ENCODE measurements around the gene PIK3AP1. TPM values are rescaled to one million over a fixed set of nuclear protein-coding genes. Genes with fewer than 3 reads are reported as not detected.

The PIK3AP1 gene
- total and polyA plus RNA-seq, 7 experiments from 2014 or later = 0.46 to 68.1 (median 2.9) TPM

DNA sequence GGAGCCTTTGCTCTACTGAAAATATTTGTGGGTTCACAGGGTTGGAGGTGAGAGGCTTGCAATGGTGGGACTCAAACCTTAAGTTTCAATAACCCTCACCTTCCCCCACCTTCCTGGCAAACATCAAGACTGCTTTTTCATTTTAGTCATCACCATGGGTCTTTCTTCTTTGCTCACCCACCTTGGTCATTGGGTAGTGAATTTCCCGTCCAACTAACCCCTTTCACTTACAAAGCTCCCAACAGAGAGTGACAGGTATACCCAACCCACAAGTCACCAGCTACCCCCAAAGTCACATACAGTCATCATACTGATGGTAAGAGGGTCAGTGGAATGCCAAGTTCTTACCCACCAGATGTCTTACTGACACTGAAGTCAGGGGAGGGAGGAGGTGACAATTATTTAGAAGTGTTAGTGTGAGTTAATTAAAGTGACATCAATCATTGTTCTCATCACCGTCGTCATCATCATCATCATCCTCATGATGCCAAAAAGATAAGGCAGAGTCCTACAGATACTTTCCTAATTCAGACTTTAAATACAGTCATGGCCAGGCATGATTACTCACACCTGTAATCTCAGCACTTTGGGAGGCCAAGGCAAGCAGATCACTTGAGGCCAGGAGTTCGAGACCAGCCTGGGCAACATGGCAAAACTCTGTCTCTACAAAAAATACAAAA lies 49.0 kb downstream of the PIK3AP1 start:
- H3K27me3 ChIP-seq (ENCODE audit: control insufficient read depth in 2 of 2, insufficient read depth in 2 of 2, low read length in 2 of 2) = no peaks in the 10 kb centered on the region
- Mint-ChIP-seq H3K27ac (peak overlapping the region in 2 of 9 donors; percentile 28 to 39), H3K4me1 (peaks cover 7 to 37% (median 17%) of the 10 kb centered on the region in 7 donors), H3K36me3 (no peaks in the 10 kb centered on the region), H3K4me3 (no peak overlapping the region), H3K9me3 (no peaks in the 10 kb centered on the region), H3K27me3 (no peaks in the 10 kb centered on the region)
- H3K36me3 ChIP-seq (ENCODE audit: control insufficient read depth in 2 of 3, insufficient read depth in 3 of 3, low read length in 3 of 3) = no peaks in the 10 kb centered on the region
- H3K27ac ChIP-seq (ENCODE audit: low read depth, low read length) = no peak overlapping the region
- H3K9me3 ChIP-seq (ENCODE audit: control insufficient read depth in 2 of 3, low read length in 3 of 3) = no peaks in the 10 kb centered on the region
- intact Hi-C loops (cut with micrococcal nuclease) = no loop called here
- H3K4me1 ChIP-seq (ENCODE audit: control insufficient read depth in 2 of 2, insufficient read depth in 2 of 2, low read length in 2 of 2) = peaks cover 0 to 21% of the 10 kb centered on the region in 2 donors
- no peak overlapping the region for H3K4me3 ChIP-seq (ENCODE audit: low read length)
- ChIA-PET CTCF (interaction anchor here (0.6 kb wide), 1 partner anchor 87 kb away, joined by 4 read pairs; no protein-coding TSS in a partner anchor), POLR2A (interaction anchor here (0.7 kb wide), 1 partner anchor 73 kb away, joined by 3 read pairs; no protein-coding TSS in a partner anchor)
- ATAC-seq (peak; percentile 60), DNase-seq (no peak)

DNA sequence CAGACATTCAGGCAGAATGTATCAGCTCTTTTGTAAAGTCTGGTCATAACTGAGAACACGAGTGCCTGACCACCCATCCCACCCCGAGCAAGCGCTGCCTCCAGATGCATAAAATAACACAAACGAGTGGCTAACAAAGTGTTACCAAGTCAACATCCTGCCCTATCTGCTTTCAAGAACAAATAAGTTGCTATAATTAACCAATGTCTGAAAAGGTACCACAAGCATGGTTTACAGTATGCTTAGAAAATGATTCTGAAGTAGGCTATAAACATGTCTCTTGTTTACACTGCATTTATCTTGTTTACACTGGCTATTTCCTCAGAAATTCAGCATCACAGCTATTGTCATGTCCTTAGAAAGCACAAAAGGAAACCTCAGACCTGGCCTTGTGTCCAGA lies 49.5 kb downstream of the PIK3AP1 start:
- ATAC-seq (peak; percentile 71), DNase-seq (no peak)
- ChIA-PET POLR2A (no interaction called here), CTCF (no interaction called here)
- H3K27ac Mint-ChIP-seq = peak overlapping the region in 1 of 9 donors; percentile 28
- Histone ChIP-seq H3K4me3 (ENCODE audit: low read length) (no peak overlapping the region), H3K27ac (ENCODE audit: low read depth, low read length) (no peak overlapping the region), H3K36me3 (ENCODE audit: control insufficient read depth in 2 of 3, insufficient read depth in 3 of 3, low read length in 3 of 3) (no peaks in the 10 kb centered on the region), H3K27me3 (ENCODE audit: control insufficient read depth in 2 of 2, insufficient read depth in 2 of 2, low read length in 2 of 2) (no peaks in the 10 kb centered on the region), H3K4me1 (ENCODE audit: control insufficient read depth in 2 of 2, insufficient read depth in 2 of 2, low read length in 2 of 2) (peaks cover 0 to 21% of the 10 kb centered on the region in 2 donors), H3K9me3 (ENCODE audit: control insufficient read depth in 2 of 3, low read length in 3 of 3) (no peaks in the 10 kb centered on the region)
- H3K27me3 Mint-ChIP-seq = no peaks in the 10 kb centered on the region
- peak overlapping the region in 1 of 10 donors; percentile 21 for H3K4me3 Mint-ChIP-seq
- H3K9me3 Mint-ChIP-seq = no peaks in the 10 kb centered on the region
- peaks cover 7 to 37% (median 17%) of the 10 kb centered on the region in 7 donors for H3K4me1 Mint-ChIP-seq
- intact Hi-C loops (cut with micrococcal nuclease) = no loop called here
- H3K36me3 Mint-ChIP-seq = no peaks in the 10 kb centered on the region

DNA sequence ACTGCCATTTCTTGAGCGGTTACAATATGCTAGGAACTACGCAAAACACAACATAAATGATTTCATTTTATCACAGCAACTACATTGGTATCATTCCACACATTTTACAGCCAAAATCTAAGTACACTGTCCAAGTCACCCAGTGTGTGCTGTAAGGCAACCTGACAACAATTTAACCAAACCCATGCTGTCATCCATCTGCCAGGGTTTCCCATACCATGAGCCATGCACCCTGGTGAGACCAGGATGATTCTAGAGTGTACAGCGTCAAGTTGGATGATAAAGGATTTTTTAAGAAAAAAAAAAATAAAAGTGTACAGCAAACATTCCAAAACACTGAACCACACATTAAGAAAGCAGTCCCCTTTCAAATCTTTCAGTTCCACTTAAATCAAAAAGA lies 52.9 kb downstream of the PIK3AP1 start:
- H3K4me3 Mint-ChIP-seq = no peak overlapping the region
- DNase-seq (no peak), ATAC-seq (no peak)
- H3K4me1 Mint-ChIP-seq = peaks cover 0 to 18% (median 4%) of the 10 kb centered on the region in 7 donors
- no peak overlapping the region for H3K27ac ChIP-seq (ENCODE audit: low read depth, low read length)
- ChIA-PET POLR2A (no interaction called here), CTCF (no interaction called here)
- H3K9me3 Mint-ChIP-seq = no peaks in the 10 kb centered on the region
- no peak overlapping the region for H3K4me3 ChIP-seq (ENCODE audit: low read length)
- intact Hi-C loops (cut with micrococcal nuclease) = no loop called here
- no peaks in the 10 kb centered on the region for H3K36me3 Mint-ChIP-seq
- H3K4me1 ChIP-seq (ENCODE audit: control insufficient read depth in 2 of 2, insufficient read depth in 2 of 2, low read length in 2 of 2) = peaks cover 0 to 5% of the 10 kb centered on the region in 2 donors
- no peak overlapping the region for H3K27ac Mint-ChIP-seq
- H3K27me3 ChIP-seq (ENCODE audit: control insufficient read depth in 2 of 2, insufficient read depth in 2 of 2, low read length in 2 of 2) = no peaks in the 10 kb centered on the region
- H3K9me3 ChIP-seq (ENCODE audit: control insufficient read depth in 2 of 3, low read length in 3 of 3) = no peaks in the 10 kb centered on the region
- H3K36me3 ChIP-seq (ENCODE audit: control insufficient read depth in 2 of 3, insufficient read depth in 3 of 3, low read length in 3 of 3) = no peaks in the 10 kb centered on the region
- H3K27me3 Mint-ChIP-seq = no peaks in the 10 kb centered on the region

DNA sequence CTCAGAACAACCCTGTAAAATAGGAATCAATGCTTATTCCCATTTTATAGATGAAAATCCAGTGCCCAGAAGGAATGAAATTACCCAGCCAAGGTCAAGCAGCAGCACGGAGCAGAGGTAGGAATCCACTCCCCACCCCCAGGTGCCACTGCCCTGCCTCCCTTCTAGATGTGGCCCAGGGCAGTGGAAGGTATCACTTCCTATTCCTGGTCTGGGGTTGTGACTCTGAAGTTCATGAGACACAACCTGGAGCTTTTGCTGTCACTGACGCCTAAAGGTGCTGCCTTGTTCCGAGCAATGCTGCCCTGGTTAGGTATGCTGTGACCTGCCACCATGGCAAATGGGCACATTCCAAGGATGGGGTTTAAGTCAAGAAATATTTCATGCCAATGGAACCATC lies 53.6 kb downstream of the PIK3AP1 start:
- Mint-ChIP-seq H3K27me3 (no peaks in the 10 kb centered on the region), H3K4me1 (peaks cover 0 to 18% (median 4%) of the 10 kb centered on the region in 7 donors), H3K9me3 (no peaks in the 10 kb centered on the region), H3K4me3 (no peak overlapping the region), H3K27ac (no peak overlapping the region), H3K36me3 (no peaks in the 10 kb centered on the region)
- Histone ChIP-seq H3K9me3 (ENCODE audit: control insufficient read depth in 2 of 3, low read length in 3 of 3) (no peaks in the 10 kb centered on the region), H3K4me3 (ENCODE audit: low read length) (no peak overlapping the region), H3K4me1 (ENCODE audit: control insufficient read depth in 2 of 2, insufficient read depth in 2 of 2, low read length in 2 of 2) (peaks cover 0 to 5% of the 10 kb centered on the region in 2 donors), H3K36me3 (ENCODE audit: control insufficient read depth in 2 of 3, insufficient read depth in 3 of 3, low read length in 3 of 3) (no peaks in the 10 kb centered on the region), H3K27ac (ENCODE audit: low read depth, low read length) (no peak overlapping the region), H3K27me3 (ENCODE audit: control insufficient read depth in 2 of 2, insufficient read depth in 2 of 2, low read length in 2 of 2) (no peaks in the 10 kb centered on the region)
- no peak for DNase-seq
- POLR2A ChIA-PET = no interaction called here
- intact Hi-C loops (cut with micrococcal nuclease) = no loop called here
- CTCF ChIA-PET = no interaction called here
- ATAC-seq = no peak

DNA sequence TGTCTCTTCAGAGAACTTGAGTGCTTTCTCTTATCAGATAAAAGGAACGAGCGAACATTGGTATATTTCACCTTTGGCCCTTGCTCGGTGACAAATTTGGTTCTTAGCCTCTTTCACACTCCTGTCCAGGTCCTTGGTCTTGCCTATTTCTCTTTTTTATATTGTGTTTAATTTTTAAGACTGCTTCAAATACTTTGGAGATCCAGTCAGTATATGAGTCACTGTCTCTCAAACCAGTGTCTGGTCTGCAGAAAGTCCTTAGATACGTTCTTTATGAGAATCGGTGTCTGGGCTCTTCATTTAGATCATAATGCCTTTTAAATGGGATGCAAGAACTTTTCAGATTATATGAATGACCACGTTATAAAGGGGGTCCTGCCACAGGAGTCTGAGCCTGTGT lies 55.0 kb downstream of the PIK3AP1 start:
- Histone ChIP-seq H3K4me1 (ENCODE audit: control insufficient read depth in 2 of 2, insufficient read depth in 2 of 2, low read length in 2 of 2) (no peaks in the 10 kb centered on the region), H3K27ac (ENCODE audit: low read depth, low read length) (no peak overlapping the region), H3K9me3 (ENCODE audit: control insufficient read depth in 2 of 3, low read length in 3 of 3) (no peaks in the 10 kb centered on the region), H3K4me3 (ENCODE audit: low read length) (no peak overlapping the region), H3K36me3 (ENCODE audit: control insufficient read depth in 2 of 3, insufficient read depth in 3 of 3, low read length in 3 of 3) (no peaks in the 10 kb centered on the region), H3K27me3 (ENCODE audit: control insufficient read depth in 2 of 2, insufficient read depth in 2 of 2, low read length in 2 of 2) (no peaks in the 10 kb centered on the region)
- ChIA-PET POLR2A (no interaction called here), CTCF (no interaction called here)
- intact Hi-C loops (cut with micrococcal nuclease) = no loop called here
- Mint-ChIP-seq H3K36me3 (no peaks in the 10 kb centered on the region), H3K9me3 (no peaks in the 10 kb centered on the region), H3K27ac (no peak overlapping the region), H3K4me3 (no peak overlapping the region), H3K27me3 (peaks cover 0 to under 1% (median 0%) of the 10 kb centered on the region in 5 donors), H3K4me1 (peaks cover 0 to 8% (median 0%) of the 10 kb centered on the region in 7 donors)
- DNase-seq = no peak
- ATAC-seq = no peak

DNA sequence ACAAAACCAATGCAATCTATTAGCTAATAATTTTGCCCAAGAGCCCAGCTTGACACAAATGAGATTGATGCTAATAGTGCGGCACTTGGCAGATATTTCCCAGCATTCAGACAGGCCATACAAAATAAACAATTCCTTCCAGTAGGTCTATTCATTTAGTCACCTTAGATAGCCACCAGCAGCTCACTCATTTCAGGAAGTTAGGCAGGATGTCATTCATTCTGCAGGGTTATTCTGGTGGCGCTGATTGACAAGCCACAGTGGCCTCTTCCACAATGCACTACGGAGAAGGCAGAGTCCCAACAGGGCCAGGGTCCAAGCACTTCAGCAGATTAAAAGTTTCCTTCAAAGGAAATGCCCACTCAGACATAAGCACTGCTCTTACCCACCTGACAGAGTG lies 55.8 kb downstream of the PIK3AP1 start:
- no peak for DNase-seq
- ATAC-seq = peak; percentile 52
- H3K36me3 Mint-ChIP-seq = no peaks in the 10 kb centered on the region
- no peaks in the 10 kb centered on the region for H3K27me3 ChIP-seq (ENCODE audit: control insufficient read depth in 2 of 2, insufficient read depth in 2 of 2, low read length in 2 of 2)
- H3K27ac ChIP-seq (ENCODE audit: low read depth, low read length) = no peak overlapping the region
- ChIA-PET POLR2A (no interaction called here), CTCF (no interaction called here)
- H3K4me3 ChIP-seq (ENCODE audit: low read length) = no peak overlapping the region
- peaks cover 0 to 4% (median 0%) of the 10 kb centered on the region in 5 donors for H3K27me3 Mint-ChIP-seq
- no peaks in the 10 kb centered on the region for H3K9me3 ChIP-seq (ENCODE audit: control insufficient read depth in 2 of 3, low read length in 3 of 3)
- H3K27ac Mint-ChIP-seq = no peak overlapping the region
- H3K4me1 ChIP-seq (ENCODE audit: control insufficient read depth in 2 of 2, insufficient read depth in 2 of 2, low read length in 2 of 2) = no peaks in the 10 kb centered on the region
- H3K9me3 Mint-ChIP-seq = no peaks in the 10 kb centered on the region
- intact Hi-C loops (cut with micrococcal nuclease) = no loop called here
- no peaks in the 10 kb centered on the region for H3K36me3 ChIP-seq (ENCODE audit: control insufficient read depth in 2 of 3, insufficient read depth in 3 of 3, low read length in 3 of 3)
- peaks cover 0 to 8% (median 0%) of the 10 kb centered on the region in 7 donors for H3K4me1 Mint-ChIP-seq
- H3K4me3 Mint-ChIP-seq = no peak overlapping the region

DNA sequence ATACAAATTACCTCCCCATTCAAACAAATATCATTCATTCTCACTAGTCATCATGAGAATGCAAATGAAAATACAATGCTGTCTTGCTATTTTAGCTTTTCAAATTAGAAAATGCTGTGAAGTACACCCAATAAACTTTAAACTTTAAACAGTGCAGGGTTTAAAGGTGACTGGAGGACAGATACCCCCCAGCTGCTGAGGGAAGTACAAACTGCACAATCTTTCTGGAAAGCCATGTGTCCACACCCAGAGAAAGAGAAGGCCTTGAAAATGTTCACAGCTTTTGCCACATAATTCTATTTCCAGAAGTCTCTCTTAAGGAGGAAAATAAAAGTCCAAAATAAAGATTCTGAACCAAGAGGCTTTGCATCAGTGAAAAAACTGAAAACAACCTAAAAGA lies 56.5 kb downstream of the PIK3AP1 start:
- peaks cover 0 to 8% (median 0%) of the 10 kb centered on the region in 7 donors for H3K4me1 Mint-ChIP-seq

More for the DNA sequence above, 56.5 kb downstream of the PIK3AP1 start:
- no peaks in the 10 kb centered on the region for H3K9me3 Mint-ChIP-seq
- no peak overlapping the region for H3K4me3 Mint-ChIP-seq
- Histone ChIP-seq H3K27me3 (ENCODE audit: control insufficient read depth in 2 of 2, insufficient read depth in 2 of 2, low read length in 2 of 2) (no peaks in the 10 kb centered on the region), H3K36me3 (ENCODE audit: control insufficient read depth in 2 of 3, insufficient read depth in 3 of 3, low read length in 3 of 3) (no peaks in the 10 kb centered on the region), H3K4me3 (ENCODE audit: low read length) (no peak overlapping the region), H3K9me3 (ENCODE audit: control insufficient read depth in 2 of 3, low read length in 3 of 3) (no peaks in the 10 kb centered on the region), H3K4me1 (ENCODE audit: control insufficient read depth in 2 of 2, insufficient read depth in 2 of 2, low read length in 2 of 2) (no peaks in the 10 kb centered on the region), H3K27ac (ENCODE audit: low read depth, low read length) (no peak overlapping the region)
- ATAC-seq (no peak), DNase-seq (no peak)
- H3K27me3 Mint-ChIP-seq = peaks cover 0 to 4% (median 0%) of the 10 kb centered on the region in 5 donors
- H3K36me3 Mint-ChIP-seq = no peaks in the 10 kb centered on the region
- H3K27ac Mint-ChIP-seq = no peak overlapping the region
- CTCF ChIA-PET = no interaction called here
- POLR2A ChIA-PET = no interaction called here
- intact Hi-C loops (cut with micrococcal nuclease) = no loop called here
